ENCODE results near the gene PTTG1. TPM values are rescaled to one million over a fixed set of nuclear protein-coding genes. Genes with fewer than 3 reads are reported as not detected.

The PTTG1 gene
- total RNA-seq: 119 and 384 TPM in 2 replicates

GRCh38 chr5:160421625-160422258, at the start of gene PTTG1:
Gene PTTG1, plus strand, starts transcription at chr5:160421855. Its CDS starts 458 bp downstream, at chr5:160422313.

GRCh38 chr5:160399402-160400353, 22.0 kb upstream of the PTTG1 start, which contains the start of gene FAM200C:
Gene FAM200C, minus strand, starts transcription at chr5:160400054. Its CDS starts 4,564 bp downstream, at chr5:160395490.

GRCh38 chr5:160418561-160419457, 2.8 kb upstream of the PTTG1 start, which contains the start of gene SLU7:
Gene SLU7, minus strand, starts transcription at chr5:160419081. Its CDS starts 3,787 bp downstream, at chr5:160415294.

Other genes with a start within 250 kb of the PTTG1 start
- not detected in 2 replicates for gene FABP6, start 192.3 kb upstream of the PTTG1 start, total RNA-seq
- 0.11 and 0.12 TPM in 2 replicates for gene CCNJL, start 109.3 kb upstream of the PTTG1 start, total RNA-seq
- 1.1 and 2.0 TPM in 2 replicates for gene C1QTNF2, start 51.2 kb upstream of the PTTG1 start, total RNA-seq
- 6.0 and 7.6 TPM in 2 replicates for gene FAM200C, start 21.8 kb upstream of the PTTG1 start, total RNA-seq
- 62.1 and 106 TPM in 2 replicates for gene SLU7, start 2.8 kb upstream of the PTTG1 start, total RNA-seq

All from uterine smooth muscle cell (primary cell).